Adipose tissue (tissue), 3 donors: Measurements from ENCODE around the gene ABRACL. TPM values are rescaled to one million over a fixed set of nuclear protein-coding genes. Genes with fewer than 3 reads are reported as not detected.
"Not testable (repeated sequence)": the region's sequence is repeated elsewhere in the genome, so short reads cannot be mapped to it uniquely, and the experiment has no call there.

Experiments
- H3K27ac ChIP-seq: one replicate; pipeline ENCODE4 v1.5.1; 2013; ENCODE audit warnings: low read depth, low read length
- WGBS, 3 donors: extraction: QIAGEN DNeasy Blood & Tissue Kit; methylation state at CpG; one replicate each; pipeline ENCODE4 v1.1.7; 2013; 5-methylcytosine and 5-hydroxymethylcytosine counted together
- polyA plus RNA-seq, 3 donors: library from polyadenylated mRNA; stranded (reverse); fragments of 200-250 nt; gene quantifications; one replicate each; pipeline ENCODE4 v1.2.3, GENCODE V29; 2013
- donor health status: healthy with polysubstance abuse.
- donor health status: Bipolar disorder and iron deficiency.
- donor health status: healthy.

Gene ABRACL, protein sequence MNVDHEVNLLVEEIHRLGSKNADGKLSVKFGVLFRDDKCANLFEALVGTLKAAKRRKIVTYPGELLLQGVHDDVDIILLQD
- polyA plus RNA-seq, result 10 to 100 TPM; 12.4 to 32.7 (median 22.9) TPM

DNA sequence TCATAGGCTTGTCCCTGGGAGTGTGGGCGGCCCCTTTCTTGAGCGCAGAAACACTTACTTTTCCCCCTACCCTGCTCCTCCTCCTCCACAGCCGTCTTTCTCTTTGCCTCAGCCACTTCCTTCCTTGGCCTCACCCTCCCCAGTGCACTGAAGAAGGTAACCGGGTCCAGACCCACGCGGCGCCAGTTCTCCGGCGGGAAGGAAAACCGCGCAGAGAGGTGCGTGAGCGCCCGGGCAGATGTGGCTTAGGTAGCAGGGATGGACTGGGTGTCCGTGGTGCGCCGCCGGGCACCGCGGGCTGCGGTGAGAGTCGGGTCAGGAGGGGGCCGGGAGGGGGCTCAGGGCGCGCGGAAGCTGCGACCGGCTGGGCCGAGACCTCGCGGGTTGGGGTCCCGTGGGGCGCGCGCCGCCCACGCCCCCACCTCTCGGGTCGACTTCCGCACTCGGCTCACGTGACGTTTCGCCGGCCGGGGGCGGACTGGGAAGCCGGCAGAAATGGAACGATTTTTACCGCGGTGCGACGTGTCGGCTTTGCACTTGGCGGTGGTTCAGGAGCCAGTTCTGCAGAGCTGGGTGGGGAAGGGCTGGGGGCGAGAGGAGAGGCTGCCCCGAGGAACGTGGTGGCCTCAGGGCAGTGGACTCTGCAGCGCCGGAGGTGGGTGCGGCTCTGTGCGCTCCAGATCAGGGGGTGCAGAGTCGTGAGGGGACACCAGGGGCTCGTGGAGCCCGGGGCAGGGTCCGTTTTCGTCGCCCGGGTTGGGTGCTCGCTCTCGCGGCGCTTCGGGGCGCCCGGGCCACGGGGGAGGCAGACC is at the start of gene ABRACL:
TSS of gene ABRACL (plus strand) at position 88 of the 812 bp plus-strand sequence. CDS start 5,416 bp downstream, outside the sequence.
- H3K27ac ChIP-seq, result no peak within 1 kb of the TSS
- WGBS, 3 donors, result 0 to 1% (median 0%) methylated on average over 67 to 77 of the region's 77 CpGs

GRCh38 chr6:138979365-138979764 is 49.2 kb upstream of the ABRACL start:
- no peak overlapping the region for H3K27ac ChIP-seq
- WGBS, 3 donors, result 75 to 88% (median 86%) methylated on average over 2 of the region's 2 CpGs

- WGBS, 3 donors, result 90 to 93% (median 92%) methylated on average over 5 of the region's 5 CpGs
- H3K27ac ChIP-seq, result no peak overlapping the region
Observed at GRCh38 chr6:138979813-138980668, 48.5 kb upstream of the ABRACL start.

DNA sequence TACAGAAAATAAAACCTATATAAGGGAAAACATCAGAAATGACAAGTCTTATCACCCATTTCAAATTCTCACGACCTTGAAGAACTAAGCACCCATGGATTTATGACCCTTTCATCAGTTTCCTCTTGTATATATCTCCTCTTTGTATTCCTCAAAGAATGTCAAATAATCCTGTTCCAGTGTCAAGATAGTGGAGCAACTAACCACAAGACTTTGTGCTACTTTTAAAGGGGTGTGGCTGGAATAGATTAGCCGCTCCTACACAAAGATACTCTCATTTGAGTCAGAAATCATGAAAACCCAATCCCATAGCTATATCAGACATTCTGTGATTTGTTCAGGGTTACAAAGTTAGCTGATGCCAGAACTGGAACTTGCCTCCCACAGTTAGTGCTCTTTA is 47.1 kb upstream of the ABRACL start:
- 61 to 66% (median 62%) methylated on average over 2 of the region's 2 CpGs for WGBS, 3 donors
- H3K27ac ChIP-seq, result no peak overlapping the region

DNA sequence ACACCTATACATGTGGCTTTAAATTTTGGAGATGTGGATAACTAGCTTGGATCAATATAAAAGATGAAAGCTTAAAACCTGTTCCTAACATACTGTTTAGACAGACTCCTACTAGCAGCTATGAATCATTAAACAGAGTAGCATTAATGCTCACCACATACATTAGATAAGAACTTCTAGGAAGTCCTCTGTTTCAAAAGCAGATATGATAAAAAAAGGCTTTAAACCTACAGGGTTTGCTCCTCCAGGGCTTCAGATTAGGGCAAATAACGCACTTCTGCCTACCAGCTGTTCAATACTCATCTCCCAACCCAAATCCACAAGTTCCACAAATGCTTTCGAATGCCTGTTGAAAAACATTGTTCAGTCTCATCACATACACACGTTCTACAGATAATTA is 42.0 kb upstream of the ABRACL start:
- WGBS, 3 donors, result 6 to 9% (median 8%) methylated on average over 3 of the region's 3 CpGs
- no peak overlapping the region for H3K27ac ChIP-seq

DNA sequence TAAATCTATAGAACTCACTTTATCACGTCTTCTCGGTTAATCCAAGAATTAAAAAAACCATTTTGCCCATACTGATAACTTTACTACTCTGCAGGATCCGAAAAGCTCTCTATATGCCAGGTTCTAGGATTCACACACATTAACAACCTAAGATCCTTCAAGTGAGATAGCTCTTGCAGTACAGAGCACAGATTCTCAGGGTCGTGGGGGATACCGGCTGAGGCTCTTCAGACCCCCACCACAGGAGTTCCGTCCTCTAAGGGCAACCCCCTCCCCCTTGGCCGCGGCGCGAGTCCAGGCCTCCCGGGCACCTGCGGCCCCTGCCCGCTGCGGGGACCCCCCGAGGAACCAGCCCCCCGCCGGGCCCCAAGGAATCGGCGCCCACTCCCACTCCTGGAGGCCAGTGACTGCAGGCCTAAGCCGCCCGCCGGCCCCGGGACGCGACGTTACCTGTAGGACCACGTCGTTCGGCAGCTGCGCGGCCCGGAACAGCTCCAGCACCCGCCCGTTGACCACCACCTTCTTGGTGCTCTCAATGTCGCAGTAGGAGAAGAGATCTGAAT is 41.4 kb upstream of the ABRACL start:
- 1% methylated on average over 24 to 35 of the region's 35 CpGs for WGBS, 3 donors
- H3K27ac ChIP-seq, result peak overlapping the region; percentile 38

GRCh38 chr6:138987643-138988468 is 40.7 kb upstream of the ABRACL start, which contains the start of gene REPS1:
TSS of gene REPS1 (minus strand) at chr6:138988253. CDS start at chr6:138987682, 571 bp downstream.
- WGBS, 3 donors, result 0 to 1% (median 0%) methylated on average over 81 to 105 of the region's 105 CpGs
- peak within 1 kb of the TSS; percentile 38 for H3K27ac ChIP-seq

DNA sequence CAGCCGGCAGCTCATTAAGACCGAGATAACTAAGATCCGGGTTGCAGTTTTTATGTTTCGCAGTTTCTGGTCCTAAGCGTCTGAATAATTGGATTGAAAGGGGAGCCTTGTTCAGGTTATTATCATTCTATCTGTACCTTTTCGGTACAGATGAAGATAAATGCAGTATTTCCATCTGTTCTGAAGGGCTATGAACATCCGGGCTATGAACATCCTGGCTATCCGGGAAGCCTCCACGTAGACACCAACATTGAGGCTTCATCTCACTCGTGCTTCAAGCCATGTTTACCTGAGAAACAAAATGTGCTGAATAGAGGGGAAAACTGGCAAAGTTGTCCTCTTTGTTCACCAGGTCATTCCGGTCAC is 40.1 kb upstream of the ABRACL start:
- WGBS, 3 donors, result 3 to 8% (median 6%) methylated on average over 11 of the region's 11 CpGs
- H3K27ac ChIP-seq, result no peak overlapping the region

DNA sequence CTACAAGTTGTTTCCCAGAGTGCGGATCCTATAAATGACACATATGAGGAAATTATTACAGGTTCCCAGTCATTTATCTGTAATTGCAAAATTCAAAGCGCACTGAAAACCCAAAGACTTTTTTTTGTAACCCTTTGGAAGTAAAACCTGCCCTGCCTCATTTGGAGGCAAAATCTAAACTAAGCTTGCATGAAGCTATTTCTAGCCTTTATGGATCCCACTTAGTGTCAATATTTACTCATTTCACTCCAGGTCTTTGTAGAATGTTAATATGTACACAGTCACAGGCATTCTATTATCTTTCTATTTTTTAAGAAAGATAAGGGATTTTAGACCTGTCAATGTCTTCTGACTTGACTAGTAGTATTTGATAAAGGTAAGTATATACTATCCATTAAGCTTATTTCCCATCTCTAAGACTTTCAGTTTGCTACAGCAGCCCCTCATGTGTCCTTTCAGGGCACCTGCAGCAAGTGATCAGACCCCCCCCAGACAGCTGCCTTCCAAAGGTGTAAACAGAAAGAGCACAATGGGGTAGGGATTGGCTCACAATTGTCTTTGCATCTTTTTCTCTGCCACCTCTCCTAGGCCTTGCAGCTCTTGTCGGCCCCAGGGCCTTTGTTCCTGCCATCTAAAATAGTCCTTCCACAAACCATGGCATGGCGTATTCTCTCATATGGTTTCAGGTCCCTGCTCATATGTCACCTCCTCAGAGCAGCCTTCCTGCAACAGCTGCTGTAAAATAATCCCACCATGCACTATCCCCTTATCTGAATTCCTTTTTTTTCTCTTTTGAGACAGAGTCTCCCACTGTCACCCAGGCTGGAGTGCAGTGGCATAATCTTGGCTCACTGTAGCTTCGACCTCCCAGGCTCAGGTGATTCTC is 39.2 kb upstream of the ABRACL start:
- WGBS, 3 donors, result 73 to 94% (median 90%) methylated on average over 5 of the region's 5 CpGs
- no peak overlapping the region for H3K27ac ChIP-seq

GRCh38 chr6:138991206-138991605 is 37.3 kb upstream of the ABRACL start:
- 65 to 80% (median 69%) methylated on average over 5 of the region's 5 CpGs for WGBS, 3 donors
- H3K27ac ChIP-seq, result no peak overlapping the region

- not testable (repeated sequence) for H3K27ac ChIP-seq
- 85 to 88% (median 87%) methylated on average over 5 of the region's 5 CpGs for WGBS, 3 donors
Observed at GRCh38 chr6:138992965-138993364, 35.6 kb upstream of the ABRACL start.

GRCh38 chr6:138993410-138993809 is 35.1 kb upstream of the ABRACL start:
- 79 to 96% (median 92%) methylated on average over 1 of the region's 1 CpG for WGBS, 3 donors
- H3K27ac ChIP-seq, result not testable (repeated sequence)

DNA sequence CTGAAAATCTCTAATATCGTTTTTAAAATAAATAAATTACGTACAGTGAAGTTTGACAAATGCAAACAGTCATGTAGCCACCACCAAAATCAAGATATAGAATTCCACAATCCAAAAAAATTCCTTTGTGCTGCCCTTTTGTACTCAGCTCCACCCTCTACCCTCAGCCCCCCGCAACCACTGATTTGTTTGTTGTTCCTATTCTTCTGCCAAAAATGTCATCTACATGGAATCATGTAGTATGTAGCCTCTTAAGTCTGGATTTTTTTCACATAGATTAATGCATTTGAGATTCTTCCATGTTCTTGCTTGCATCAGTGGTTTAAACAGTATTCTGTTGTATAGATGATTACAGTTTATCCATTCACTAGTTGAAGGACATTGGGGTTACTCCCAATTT is 32.0 kb upstream of the ABRACL start:
- WGBS, 3 donors, result 30 to 77% (median 73%) methylated on average over 3 of the region's 3 CpGs
- no peak overlapping the region for H3K27ac ChIP-seq

DNA sequence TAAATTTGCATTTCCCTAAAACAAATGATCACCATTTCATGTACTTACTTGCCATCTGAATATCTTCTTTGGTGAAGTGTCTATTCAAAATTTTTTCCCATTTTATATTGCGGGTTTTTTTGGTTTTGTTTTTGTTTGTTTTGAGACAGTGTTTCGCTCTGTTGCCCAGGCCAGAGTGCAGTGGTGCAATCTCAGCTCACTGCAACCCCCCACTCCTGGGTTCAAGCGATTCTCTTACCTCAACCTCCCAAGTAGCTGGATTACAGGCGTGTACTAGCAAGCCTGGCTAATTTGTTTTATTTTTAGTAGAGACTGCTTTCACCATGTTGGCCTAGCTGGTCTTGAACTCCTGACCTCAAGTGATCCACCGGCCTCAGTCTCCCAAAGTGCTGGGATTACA is 31.4 kb upstream of the ABRACL start:
- WGBS, 3 donors, result 93 to 97% (median 96%) methylated on average over 5 of the region's 5 CpGs
- H3K27ac ChIP-seq, result no peak overlapping the region

DNA sequence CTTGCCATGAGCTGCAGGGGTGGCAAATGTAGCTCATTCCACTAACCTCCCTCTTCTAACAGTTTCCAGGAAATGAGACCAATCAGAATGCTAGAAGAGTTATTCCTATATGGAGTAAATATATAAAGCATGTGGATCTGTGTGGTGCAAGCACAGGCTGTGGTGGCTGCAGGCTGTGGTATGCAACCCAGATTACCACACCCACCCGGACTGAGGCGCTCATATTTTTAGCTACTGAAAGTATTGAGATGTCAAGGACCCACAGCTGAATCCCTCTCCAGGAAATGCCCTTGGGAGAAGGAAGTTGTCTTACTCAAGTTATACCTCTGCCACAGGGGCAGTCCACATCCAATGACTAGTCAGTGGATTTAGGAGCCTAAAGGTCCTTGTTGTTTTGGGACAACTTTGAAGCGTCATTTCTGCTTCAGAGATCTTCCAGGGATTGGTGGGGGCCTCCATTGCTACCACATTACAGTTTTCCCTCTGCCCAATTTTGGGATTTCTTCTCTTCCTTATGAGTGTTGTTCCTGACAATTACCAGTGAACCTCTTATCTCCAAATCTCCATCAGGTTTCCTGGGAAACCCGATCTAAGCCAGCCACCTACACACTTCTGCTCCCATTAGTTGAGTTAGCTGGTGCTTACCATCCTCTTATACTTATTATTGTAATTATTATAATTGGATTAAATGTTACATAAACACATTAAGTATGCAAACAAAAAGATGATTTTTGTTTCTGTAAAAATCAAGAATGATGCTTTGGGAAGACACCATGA is 28.4 kb upstream of the ABRACL start:
- 61 to 86% (median 78%) methylated on average over 4 of the region's 4 CpGs for WGBS, 3 donors
- no peak overlapping the region for H3K27ac ChIP-seq

DNA sequence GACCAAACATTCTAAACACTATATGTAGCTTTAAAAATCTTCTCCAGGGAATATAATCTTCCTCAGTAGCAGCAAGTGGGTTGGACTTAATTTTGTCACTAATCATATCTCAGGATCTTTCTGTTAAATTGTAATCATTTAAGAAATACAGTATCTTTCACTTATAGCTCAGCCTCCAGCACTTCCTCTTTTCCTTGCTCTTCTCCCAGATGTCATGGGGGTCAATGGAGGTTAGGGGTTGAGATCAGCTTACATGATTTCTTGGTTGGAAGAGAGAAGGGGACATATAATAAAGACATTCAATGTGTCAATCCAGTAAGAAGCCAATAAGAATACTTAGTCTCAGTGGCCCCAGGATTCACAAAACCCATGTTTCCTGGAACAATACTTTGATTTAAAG is 24.8 kb upstream of the ABRACL start:
- H3K27ac ChIP-seq, result no peak overlapping the region

DNA sequence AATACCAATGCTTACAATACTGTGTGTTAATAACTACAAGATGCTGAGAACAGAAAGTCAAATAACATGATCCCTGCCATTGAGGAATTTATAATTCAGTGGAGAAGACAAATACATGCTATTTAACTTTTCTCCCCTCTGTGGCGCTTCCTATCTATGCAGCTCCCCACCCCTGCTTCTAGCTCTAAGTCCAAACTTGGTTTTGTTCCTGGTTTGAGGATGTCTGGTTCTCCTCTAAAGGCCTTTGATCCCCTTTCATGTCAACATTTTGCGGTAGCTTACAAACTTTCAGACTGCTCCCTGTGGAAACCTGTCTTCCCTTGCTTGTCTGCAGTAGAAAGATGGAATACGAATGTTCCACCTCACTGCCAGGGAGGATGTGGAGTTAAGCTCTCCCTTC is 22.1 kb upstream of the ABRACL start:
- WGBS, 3 donors, result 84 to 91% (median 90%) methylated on average over 3 of the region's 3 CpGs
- no peak overlapping the region for H3K27ac ChIP-seq
